Measurements from ENCODE around the gene SGMS2. TPM values are rescaled to one million over a fixed set of nuclear protein-coding genes. Genes with fewer than 3 reads are reported as not detected.

The SGMS2 gene
- 20.9 TPM for polyA plus RNA-seq (2013, experiment 1 of 2; ENCODE audit: insufficient read length)
- 25.3 TPM for polyA plus RNA-seq (2013, experiment 2 of 2; ENCODE audit: insufficient read length)

- peak; percentile 90 for DNase-seq
These were observed at the start of gene SGMS2 for GRCh38 chr4:107824350-107825071. Gene SGMS2 (plus strand): TSS chr4:107824932. CDS start chr4:107895554, 70,622 bp downstream.

- no peak for DNase-seq
These were observed 46.8 kb upstream of the SGMS2 start for GRCh38 chr4:107777890-107778289.

GRCh38 chr4:107778784-107779530 lies 45.8 kb upstream of the SGMS2 start:
- no peak for DNase-seq

GRCh38 chr4:107780665-107781064 lies 44.1 kb upstream of the SGMS2 start:
- no peak for DNase-seq

GRCh38 chr4:107791902-107792301 lies 32.8 kb upstream of the SGMS2 start:
- no peak for DNase-seq

- DNase-seq = no peak
These were observed 32.0 kb upstream of the SGMS2 start for GRCh38 chr4:107792711-107793110.

- peak; percentile 20 for DNase-seq
These were observed 30.7 kb upstream of the SGMS2 start for GRCh38 chr4:107793996-107794395.

GRCh38 chr4:107799669-107800450 lies 24.9 kb upstream of the SGMS2 start:
- DNase-seq = no peak

GRCh38 chr4:107800706-107801105 lies 24.0 kb upstream of the SGMS2 start:
- no peak for DNase-seq

- DNase-seq = peak; percentile 34
These were observed 22.9 kb upstream of the SGMS2 start for GRCh38 chr4:107801766-107802211.

- DNase-seq = no peak
These were observed 19.8 kb upstream of the SGMS2 start for GRCh38 chr4:107804956-107805355.

- peak; percentile 87 for DNase-seq
These were observed 18.5 kb upstream of the SGMS2 start for GRCh38 chr4:107806196-107806595.

- no peak for DNase-seq
These were observed 16.2 kb upstream of the SGMS2 start for GRCh38 chr4:107808572-107808971.

- DNase-seq = no peak
These were observed 15.5 kb upstream of the SGMS2 start for GRCh38 chr4:107809210-107809609.

- DNase-seq = no peak
These were observed 10.0 kb upstream of the SGMS2 start for GRCh38 chr4:107814758-107815157.

- no peak for DNase-seq
These were observed 9.6 kb upstream of the SGMS2 start for GRCh38 chr4:107815158-107815557.

GRCh38 chr4:107818301-107818910 lies 6.3 kb upstream of the SGMS2 start:
- peak; percentile 7 for DNase-seq

GRCh38 chr4:107823870-107824349 lies 822 bp upstream of the SGMS2 start:
- no peak for DNase-seq

- DNase-seq = peak; percentile 52
These were observed 516 bp downstream of the SGMS2 start for GRCh38 chr4:107825072-107825824.

- DNase-seq = no peak
These were observed 1.8 kb downstream of the SGMS2 start for GRCh38 chr4:107826421-107826980.

Measured in fibroblast of skin of scalp (primary cell).